ENCODE results near the gene TRAF1. TPM values are rescaled to one million over a fixed set of nuclear protein-coding genes. Genes with fewer than 3 reads are reported as not detected.

The TRAF1 gene
- total RNA-seq, 1 experiment from 2014 or later, result 4.7 TPM

- CTCF ChIA-PET, result no interaction called here
- ATAC-seq (no peak), DNase-seq (ENCODE audit: low read depth, low spot score) (no peak)
- in situ Hi-C loops (cut with HindIII; ENCODE audit: low pct_unique_long_range_greater_than_20kb, low sequenced_read_pairs), result no loop called here
- Histone ChIP-seq H3K27me3 (ENCODE audit: control insufficient read depth, insufficient read depth, low read length) (no peaks in the 10 kb centered on the region), H3K9me3 (ENCODE audit: control insufficient read depth, insufficient read depth, low read depth, low read length) (no peaks in the 10 kb centered on the region), H3K4me3 (ENCODE audit: low read depth in 2 of 2, low read length in 2 of 2) (no peak overlapping the region), H3K4me1 (ENCODE audit: control insufficient read depth, insufficient read depth, low read length) (peaks cover 8% of the 10 kb centered on the region; the same call in 1 of the 2 replicates), H3K27ac (ENCODE audit: low read length) (no peak overlapping the region), H3K36me3 (ENCODE audit: control insufficient read depth, insufficient read depth, low read length) (no peaks in the 10 kb centered on the region)
- intact Hi-C loops (cut with micrococcal nuclease; ENCODE audit: unreplicated experiment), result loop anchor here (5.0 kb wide), 1 partner anchor 48 kb away; the partner anchor contains the start of gene PHF19
- TSS peak; percentile 60 for BruUV-seq (replicated peaks)
- POLR2A ChIA-PET, result no interaction called here
- TF ChIP-seq REST (IDR thresholded peaks at IDR 0.05; ENCODE audit: insufficient read depth in 1 of 2, low read depth in 2 of 2, low read length in 1 of 2) (no peak), POLR2AphosphoS5 (IDR thresholded peaks at IDR 0.05; ENCODE audit: low read depth, low read length) (no peak), SIN3A (IDR thresholded peaks at IDR 0.05; ENCODE audit: borderline replicate concordance, insufficient read depth, low read depth, low read length) (no peak), TCF7L2 (IDR thresholded peaks at IDR 0.05; ENCODE audit: low read depth, low read length) (no peak)
- TF ChIP-seq, protein P1, sequence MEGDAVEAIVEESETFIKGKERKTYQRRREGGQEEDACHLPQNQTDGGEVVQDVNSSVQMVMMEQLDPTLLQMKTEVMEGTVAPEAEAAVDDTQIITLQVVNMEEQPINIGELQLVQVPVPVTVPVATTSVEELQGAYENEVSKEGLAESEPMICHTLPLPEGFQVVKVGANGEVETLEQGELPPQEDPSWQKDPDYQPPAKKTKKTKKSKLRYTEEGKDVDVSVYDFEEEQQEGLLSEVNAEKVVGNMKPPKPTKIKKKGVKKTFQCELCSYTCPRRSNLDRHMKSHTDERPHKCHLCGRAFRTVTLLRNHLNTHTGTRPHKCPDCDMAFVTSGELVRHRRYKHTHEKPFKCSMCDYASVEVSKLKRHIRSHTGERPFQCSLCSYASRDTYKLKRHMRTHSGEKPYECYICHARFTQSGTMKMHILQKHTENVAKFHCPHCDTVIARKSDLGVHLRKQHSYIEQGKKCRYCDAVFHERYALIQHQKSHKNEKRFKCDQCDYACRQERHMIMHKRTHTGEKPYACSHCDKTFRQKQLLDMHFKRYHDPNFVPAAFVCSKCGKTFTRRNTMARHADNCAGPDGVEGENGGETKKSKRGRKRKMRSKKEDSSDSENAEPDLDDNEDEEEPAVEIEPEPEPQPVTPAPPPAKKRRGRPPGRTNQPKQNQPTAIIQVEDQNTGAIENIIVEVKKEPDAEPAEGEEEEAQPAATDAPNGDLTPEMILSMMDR (IDR thresholded peaks at IDR 0.05), result no peak
Observed at GRCh38 chr9:120924698-120925534, 1.7 kb downstream of the TRAF1 start.

GRCh38 chr9:120923620-120924328 lies 2.8 kb downstream of the TRAF1 start:
- intact Hi-C loops (cut with micrococcal nuclease; ENCODE audit: unreplicated experiment) (no loop called here), in situ Hi-C loops (cut with HindIII; ENCODE audit: low pct_unique_long_range_greater_than_20kb, low sequenced_read_pairs) (no loop called here)
- Histone ChIP-seq H3K27me3 (ENCODE audit: control insufficient read depth, insufficient read depth, low read length) (no peaks in the 10 kb centered on the region), H3K4me1 (ENCODE audit: control insufficient read depth, insufficient read depth, low read length) (peaks cover 11% of the 10 kb centered on the region), H3K4me3 (ENCODE audit: low read depth in 2 of 2, low read length in 2 of 2) (no peak overlapping the region), H3K36me3 (ENCODE audit: control insufficient read depth, insufficient read depth, low read length) (no peaks in the 10 kb centered on the region), H3K27ac (ENCODE audit: low read length) (no peak overlapping the region), H3K9me3 (ENCODE audit: control insufficient read depth, insufficient read depth, low read depth, low read length) (no peaks in the 10 kb centered on the region)
- ATAC-seq, result no peak
- no peak for DNase-seq (ENCODE audit: low read depth, low spot score)
- POLR2A ChIA-PET, result no interaction called here
- CTCF ChIA-PET, result no interaction called here
- no peak for TF ChIP-seq POLR2AphosphoS5 (IDR thresholded peaks at IDR 0.05; ENCODE audit: low read depth, low read length)
- TF ChIP-seq REST (IDR thresholded peaks at IDR 0.05; ENCODE audit: insufficient read depth in 1 of 2, low read depth in 2 of 2, low read length in 1 of 2), result no peak
- TF ChIP-seq, protein P1 (IDR thresholded peaks at IDR 0.05), result no peak
- TF ChIP-seq SIN3A (IDR thresholded peaks at IDR 0.05; ENCODE audit: borderline replicate concordance, insufficient read depth, low read depth, low read length), result no peak
- no peak for TF ChIP-seq TCF7L2 (IDR thresholded peaks at IDR 0.05; ENCODE audit: low read depth, low read length)
- BruUV-seq (replicated peaks), result no TSS peak

Data from Panc1 (cell line).